ENCODE results near the gene TMA7. TPM values are rescaled to one million over a fixed set of nuclear protein-coding genes. Genes with fewer than 3 reads are reported as not detected.

TMA7 gene
- total RNA-seq, 6 donors from 2014 or later, result 115 to 282 (median 163) TPM

GRCh38 chr3:48441940-48442339, 1.9 kb downstream of the TMA7 start:
- Histone ChIP-seq H3K9me3 (no peaks in the 10 kb centered on the region), H3K4me3 (peak overlapping the region in 1 of 4 donors; percentile 74), H3K36me3 (peaks cover 0 to 38% (median 15%) of the 10 kb centered on the region in 4 donors), H3K27me3 (no peaks in the 10 kb centered on the region), H3K27ac (no peak overlapping the region), H3K4me1 (peaks cover 26 to 45% (median 29%) of the 10 kb centered on the region in 4 donors)
- ATAC-seq (ENCODE audit: low FRiP score in 2 of 2) (no peak), DNase-seq (no peak)
- 79 to 81% methylated on average over 6 of the region's 6 CpGs for WGBS, 2 donors
- TF ChIP-seq POLR2AphosphoS5 (IDR thresholded peaks at IDR 0.05), result no peak
- TF ChIP-seq, protein P1, sequence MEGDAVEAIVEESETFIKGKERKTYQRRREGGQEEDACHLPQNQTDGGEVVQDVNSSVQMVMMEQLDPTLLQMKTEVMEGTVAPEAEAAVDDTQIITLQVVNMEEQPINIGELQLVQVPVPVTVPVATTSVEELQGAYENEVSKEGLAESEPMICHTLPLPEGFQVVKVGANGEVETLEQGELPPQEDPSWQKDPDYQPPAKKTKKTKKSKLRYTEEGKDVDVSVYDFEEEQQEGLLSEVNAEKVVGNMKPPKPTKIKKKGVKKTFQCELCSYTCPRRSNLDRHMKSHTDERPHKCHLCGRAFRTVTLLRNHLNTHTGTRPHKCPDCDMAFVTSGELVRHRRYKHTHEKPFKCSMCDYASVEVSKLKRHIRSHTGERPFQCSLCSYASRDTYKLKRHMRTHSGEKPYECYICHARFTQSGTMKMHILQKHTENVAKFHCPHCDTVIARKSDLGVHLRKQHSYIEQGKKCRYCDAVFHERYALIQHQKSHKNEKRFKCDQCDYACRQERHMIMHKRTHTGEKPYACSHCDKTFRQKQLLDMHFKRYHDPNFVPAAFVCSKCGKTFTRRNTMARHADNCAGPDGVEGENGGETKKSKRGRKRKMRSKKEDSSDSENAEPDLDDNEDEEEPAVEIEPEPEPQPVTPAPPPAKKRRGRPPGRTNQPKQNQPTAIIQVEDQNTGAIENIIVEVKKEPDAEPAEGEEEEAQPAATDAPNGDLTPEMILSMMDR (IDR thresholded peaks at IDR 0.05), result no peak
- no peak for TF ChIP-seq EP300 (IDR thresholded peaks at IDR 0.05)
- no peak for TF ChIP-seq POLR2A (IDR thresholded peaks at IDR 0.05)

DNA sequence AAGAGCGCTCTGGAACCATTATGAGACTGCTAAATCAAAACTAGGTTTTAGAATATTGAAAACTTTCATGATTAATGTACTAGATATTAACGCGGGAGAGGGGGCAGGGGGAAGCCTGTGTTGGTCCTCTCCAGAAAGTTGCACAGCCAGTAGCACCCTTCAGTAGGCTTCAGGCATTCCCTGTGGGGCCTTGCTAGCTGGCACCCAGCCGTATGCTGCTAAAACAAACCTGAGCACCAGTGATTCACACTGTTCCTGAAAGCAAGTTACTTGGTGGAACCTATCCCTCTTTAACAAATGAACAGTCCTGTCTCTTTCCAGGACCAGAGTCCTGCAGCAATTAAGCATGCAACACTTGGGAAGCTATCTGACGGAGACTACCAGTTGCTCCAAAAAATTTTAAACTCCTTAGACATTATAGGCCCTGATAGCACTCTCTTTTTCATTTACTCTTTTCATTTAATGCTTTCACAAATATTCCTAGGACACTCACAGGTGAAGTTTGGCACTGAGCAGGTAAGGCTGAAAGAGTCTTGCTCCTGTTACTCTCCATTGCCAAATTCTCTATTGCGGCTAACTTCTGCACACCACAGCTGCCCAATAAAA, 5.3 kb downstream of the TMA7 start:
- no peaks in the 10 kb centered on the region for H3K9me3 ChIP-seq
- peaks cover 0 to 38% (median 15%) of the 10 kb centered on the region in 4 donors for H3K36me3 ChIP-seq
- TF ChIP-seq, protein P1 (IDR thresholded peaks at IDR 0.05), result no peak
- TF ChIP-seq POLR2AphosphoS5 (IDR thresholded peaks at IDR 0.05), result no peak
- TF ChIP-seq EP300 (IDR thresholded peaks at IDR 0.05), result no peak
- no peak for TF ChIP-seq POLR2A (IDR thresholded peaks at IDR 0.05)
- no peak overlapping the region for H3K27ac ChIP-seq
- DNase-seq (no peak), ATAC-seq (ENCODE audit: low FRiP score in 2 of 2) (no peak)
- H3K4me3 ChIP-seq, result peak overlapping the region in 1 of 4 donors; percentile 85
- WGBS, 2 donors, result 69 to 74% methylated on average over 5 to 6 of the region's 6 CpGs
- peaks cover 29 to 46% (median 30%) of the 10 kb centered on the region in 4 donors for H3K4me1 ChIP-seq
- H3K27me3 ChIP-seq, result no peaks in the 10 kb centered on the region

- peaks cover 0 to 41% (median 17%) of the 10 kb centered on the region in 4 donors for H3K36me3 ChIP-seq
- no peaks in the 10 kb centered on the region for H3K27me3 ChIP-seq
- 18 to 33% methylated on average over 3 to 6 of the region's 6 CpGs for WGBS, 2 donors
- DNase-seq, result no peak
- TF ChIP-seq POLR2A (IDR thresholded peaks at IDR 0.05) (no peak), EP300 (IDR thresholded peaks at IDR 0.05) (no peak), POLR2AphosphoS5 (IDR thresholded peaks at IDR 0.05) (no peak)
- TF ChIP-seq, protein P1 (IDR thresholded peaks at IDR 0.05), result no peak
- H3K27ac ChIP-seq, result peak overlapping the region; percentile 87 to 96 (median 94)
- no peaks in the 10 kb centered on the region for H3K9me3 ChIP-seq
- peaks cover 27 to 41% (median 28%) of the 10 kb centered on the region in 4 donors for H3K4me1 ChIP-seq
- peak overlapping the region; percentile 79 to 86 (median 85) for H3K4me3 ChIP-seq
- ATAC-seq (ENCODE audit: low FRiP score in 2 of 2), result no peak
Measured at GRCh38 chr3:48446043-48446424, 6.0 kb downstream of the TMA7 start.

DNA sequence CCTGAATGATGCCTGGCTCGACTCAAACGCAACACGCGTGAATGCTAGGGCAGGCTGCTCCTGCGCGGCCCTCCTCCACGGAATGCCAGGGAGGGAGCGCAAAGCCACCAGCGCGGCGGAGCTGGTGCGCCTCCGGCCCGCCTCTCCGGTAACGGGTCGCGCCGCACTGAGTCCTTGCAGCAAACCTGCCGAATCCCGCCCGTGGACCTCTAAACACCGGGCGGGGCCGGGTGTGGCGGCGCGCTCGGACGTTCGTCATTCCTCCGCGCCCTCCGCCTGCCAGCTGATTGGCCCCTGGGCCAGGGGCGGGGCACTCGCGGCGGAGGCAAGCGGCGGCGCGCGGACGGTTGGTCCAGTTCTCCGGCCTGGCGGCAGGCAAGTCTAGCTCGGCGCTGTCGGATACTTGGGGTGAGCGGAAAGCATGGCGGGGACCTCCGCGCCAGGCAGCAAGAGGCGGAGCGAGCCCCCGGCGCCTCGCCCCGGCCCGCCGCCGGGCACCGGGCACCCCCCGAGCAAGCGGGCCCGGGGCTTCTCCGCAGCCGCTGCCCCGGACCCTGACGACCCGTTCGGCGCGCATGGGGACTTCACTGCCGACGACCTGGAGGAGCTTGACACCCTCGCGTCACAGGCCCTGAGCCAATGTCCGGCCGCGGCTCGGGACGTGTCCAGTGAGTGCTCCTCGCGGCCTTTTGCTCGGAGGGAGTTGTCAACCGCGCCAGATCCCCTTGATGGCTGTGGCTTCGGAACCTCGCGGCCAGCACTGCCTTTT, 6.6 kb downstream of the TMA7 start, which contains the start of gene ATRIP:
Gene ATRIP (plus strand): TSS at position 313 of the 769 bp plus-strand sequence. CDS start 109 bp downstream, at position 422.
- H3K4me1 ChIP-seq, result peaks cover 21 to 35% (median 22%) of the 10 kb centered on the region in 4 donors
- peak; percentile 87 to 96 for TF ChIP-seq POLR2AphosphoS5 (IDR thresholded peaks at IDR 0.05)
- TF ChIP-seq EP300 (IDR thresholded peaks at IDR 0.05), result peak in 1 of 4 donors; percentile 3
- TF ChIP-seq, protein P1 (IDR thresholded peaks at IDR 0.05), result peak in 4 of 6 experiments; percentile 22 to 37 (median 28)
- TF ChIP-seq POLR2A (IDR thresholded peaks at IDR 0.05), result peak in 3 of 4 donors; percentile 87 to 92 (median 91)
- H3K27me3 ChIP-seq, result no peaks in the 10 kb centered on the region
- peak within 1 kb of the TSS; percentile 87 to 96 (median 94) for H3K27ac ChIP-seq
- DNase-seq, result peak; percentile 93 to 98
- H3K9me3 ChIP-seq, result no peaks in the 10 kb centered on the region
- peak; percentile 98 to 99 for ATAC-seq (ENCODE audit: low FRiP score in 2 of 2)
- H3K4me3 ChIP-seq, result peak within 1 kb of the TSS; percentile 79 to 86 (median 85)
- H3K36me3 ChIP-seq, result peaks cover 0 to 43% (median 17%) of the 10 kb centered on the region in 4 donors
- WGBS, 2 donors, result 1% methylated on average over 59 of the region's 91 CpGs; no CpG with 5 or more reads in 1 of the 2 donors
